HG03175 (cell line): ENCODE data around the gene RGS2.

Experiments used
- ATAC-seq: cut with Tn5 transposase; IDR thresholded peaks from one replicate; pipeline ENCODE4 v1.9.1; 2021; ENCODE audit warnings: mild to moderate bottlenecking, moderate library complexity; ENCODE audit not compliant: unreplicated experiment

The RGS2 gene, protein sequence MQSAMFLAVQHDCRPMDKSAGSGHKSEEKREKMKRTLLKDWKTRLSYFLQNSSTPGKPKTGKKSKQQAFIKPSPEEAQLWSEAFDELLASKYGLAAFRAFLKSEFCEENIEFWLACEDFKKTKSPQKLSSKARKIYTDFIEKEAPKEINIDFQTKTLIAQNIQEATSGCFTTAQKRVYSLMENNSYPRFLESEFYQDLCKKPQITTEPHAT

DNA sequence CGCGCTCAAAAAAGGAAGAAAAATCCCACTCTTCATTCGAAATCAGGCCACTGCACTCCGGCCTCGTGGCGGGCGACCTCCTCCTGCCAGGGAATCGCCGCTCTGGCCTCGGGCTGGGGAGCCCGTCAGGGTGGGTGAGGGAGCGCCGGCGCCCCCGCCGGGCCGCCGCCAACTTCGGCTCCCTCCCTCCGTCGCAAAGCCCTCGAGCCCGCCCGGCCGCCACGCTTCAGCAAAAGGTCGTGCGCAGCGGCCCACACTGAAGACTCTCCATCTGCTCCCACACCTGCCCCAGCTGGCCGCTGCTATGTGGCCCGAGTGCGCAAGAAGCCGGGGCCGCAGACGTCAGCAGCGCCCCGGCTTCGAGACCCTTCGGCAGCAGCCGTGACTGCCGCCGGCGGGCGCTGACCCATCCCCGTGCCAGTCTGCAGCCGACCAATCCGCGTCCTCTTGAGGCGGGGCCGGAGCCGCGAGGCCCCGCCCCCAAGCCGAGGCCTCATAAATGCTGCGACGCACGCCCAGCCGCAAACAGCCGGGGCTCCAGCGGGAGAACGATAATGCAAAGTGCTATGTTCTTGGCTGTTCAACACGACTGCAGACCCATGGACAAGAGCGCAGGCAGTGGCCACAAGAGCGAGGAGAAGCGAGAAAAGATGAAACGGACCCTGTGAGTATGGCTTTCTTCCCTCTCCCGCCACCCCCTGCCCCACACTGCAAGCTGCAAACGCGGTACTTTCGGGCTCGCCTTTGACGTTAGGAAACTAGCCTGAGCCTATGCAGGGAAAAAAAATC, at the start of gene RGS2:
Gene RGS2, plus strand, starts transcription at position 522 of the 789 bp plus-strand sequence. Its CDS starts 33 bp downstream, at position 555.
- ATAC-seq = peak; percentile 84

DNA sequence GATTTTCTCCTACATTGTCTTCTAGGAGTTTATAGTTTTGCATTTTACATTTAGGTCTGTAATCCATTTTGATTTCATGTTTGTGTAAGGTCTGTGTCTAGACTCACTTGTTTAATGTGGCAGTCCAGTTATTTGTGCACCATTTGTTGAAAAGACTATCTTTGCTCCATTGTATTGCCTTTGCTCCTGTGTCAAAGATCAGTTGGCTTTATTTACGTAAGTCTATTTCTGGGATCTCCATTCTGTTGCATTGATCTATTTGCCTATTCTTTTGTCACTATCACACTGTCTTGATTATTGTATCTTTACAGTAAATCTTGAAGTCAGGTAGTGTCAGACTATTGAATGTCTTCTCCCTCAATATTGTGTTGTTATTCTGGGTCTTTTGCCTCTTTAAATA, 49.7 kb upstream of the RGS2 start:
- no peak for ATAC-seq

DNA sequence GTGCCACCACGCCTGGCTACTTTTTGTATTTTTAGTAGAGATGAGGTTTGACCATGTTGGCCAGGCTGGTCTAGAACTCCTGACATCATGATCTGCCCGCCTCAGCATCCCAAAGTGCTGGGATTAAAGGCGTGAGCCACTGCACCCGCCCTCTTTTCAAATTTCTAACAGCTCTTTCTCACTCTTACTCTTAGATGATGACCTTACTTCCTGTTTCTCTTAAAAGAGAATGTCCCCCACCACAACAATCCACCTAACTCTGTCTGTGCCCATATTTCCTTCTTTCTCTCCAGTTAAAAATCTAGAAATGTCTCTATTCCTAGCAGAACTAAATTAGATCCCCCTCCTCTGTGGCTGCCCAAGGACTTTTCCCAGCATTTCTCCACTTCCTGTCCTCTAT, 46.6 kb upstream of the RGS2 start:
- no peak for ATAC-seq

DNA sequence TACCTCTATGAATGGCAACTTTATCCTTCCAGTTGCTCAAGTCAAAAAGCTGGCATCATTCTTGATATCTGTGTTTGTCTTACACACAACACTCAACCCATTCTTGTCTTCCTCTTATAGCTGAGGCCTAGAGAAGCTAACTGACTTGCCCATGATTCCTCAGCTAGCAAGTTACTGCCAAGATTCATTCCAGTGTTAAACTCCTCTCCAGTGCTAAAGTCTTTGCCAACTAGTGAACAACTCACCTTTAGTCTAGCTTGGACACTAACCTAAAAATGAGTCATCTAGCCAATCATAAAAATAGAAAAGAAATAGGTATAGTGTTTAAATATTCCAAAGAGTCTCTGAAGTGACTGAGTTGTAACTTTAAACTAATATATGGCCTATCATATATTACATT, 45.6 kb upstream of the RGS2 start:
- ATAC-seq = no peak

DNA sequence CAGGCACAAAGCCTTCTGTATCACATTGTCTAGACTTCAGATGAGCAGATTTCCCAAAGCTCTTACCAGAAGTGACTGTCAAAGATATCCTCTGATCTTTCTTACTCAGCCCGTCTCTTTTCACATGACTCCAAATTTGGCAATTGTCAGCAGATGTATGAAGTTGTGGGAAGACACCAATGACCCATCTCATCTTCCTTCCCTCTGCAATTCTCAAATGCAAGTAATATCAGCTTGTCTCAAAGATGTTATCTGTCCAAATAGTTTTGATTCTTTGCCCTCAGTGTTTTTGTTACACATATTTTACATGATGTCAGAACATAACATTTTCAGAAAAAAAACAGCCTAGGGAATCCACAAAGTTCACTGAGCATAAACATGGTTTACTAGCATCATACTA, 45.1 kb upstream of the RGS2 start:
- no peak for ATAC-seq

DNA sequence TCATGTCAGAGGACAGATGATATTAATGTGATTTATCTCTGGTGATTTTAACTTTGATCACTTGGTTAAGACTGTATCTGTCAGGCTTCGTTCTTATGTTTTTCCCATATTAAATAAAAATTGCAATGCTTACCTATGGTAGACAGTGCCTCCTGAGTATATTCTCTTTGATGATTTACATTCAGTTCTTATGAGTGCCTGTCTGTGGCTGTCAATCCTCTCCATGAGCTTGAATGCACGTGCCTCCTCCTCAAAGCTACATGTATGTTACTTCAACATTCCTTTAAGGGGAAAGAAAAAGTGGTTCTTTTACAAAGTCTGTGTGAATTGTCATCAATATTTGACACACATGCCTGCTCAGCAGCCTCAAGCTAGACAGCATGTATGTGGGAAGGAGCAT, 44.2 kb upstream of the RGS2 start:
- no peak for ATAC-seq

DNA sequence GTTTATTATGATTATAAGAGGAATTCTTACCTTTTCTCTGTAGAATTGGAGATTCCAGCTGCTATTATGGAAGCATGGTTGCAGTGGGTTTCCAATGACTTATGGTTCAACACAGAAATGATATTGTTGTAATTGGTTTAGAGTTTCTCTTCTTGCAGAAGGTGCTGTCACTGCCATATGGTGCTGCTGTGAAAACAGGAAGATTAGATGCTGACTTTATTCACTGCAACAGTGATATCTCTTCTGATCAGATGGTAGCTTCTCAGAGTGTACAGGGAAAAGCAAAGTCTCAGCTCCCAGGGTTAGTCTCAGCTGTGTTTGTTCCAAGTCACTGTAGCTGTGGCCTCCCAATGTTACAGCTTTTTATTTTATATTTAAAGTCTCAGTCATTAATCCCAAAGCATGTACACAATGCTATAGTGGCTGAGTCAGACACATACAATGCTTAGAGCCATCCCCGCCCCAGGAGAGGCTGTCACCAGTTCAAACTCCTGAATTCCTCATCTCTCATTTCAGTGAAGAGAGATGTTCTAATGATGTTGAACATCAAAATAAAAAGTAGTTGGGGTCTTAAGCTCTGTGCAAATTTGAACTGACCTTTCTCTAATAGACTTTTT, 42.7 kb upstream of the RGS2 start:
- ATAC-seq = no peak

DNA sequence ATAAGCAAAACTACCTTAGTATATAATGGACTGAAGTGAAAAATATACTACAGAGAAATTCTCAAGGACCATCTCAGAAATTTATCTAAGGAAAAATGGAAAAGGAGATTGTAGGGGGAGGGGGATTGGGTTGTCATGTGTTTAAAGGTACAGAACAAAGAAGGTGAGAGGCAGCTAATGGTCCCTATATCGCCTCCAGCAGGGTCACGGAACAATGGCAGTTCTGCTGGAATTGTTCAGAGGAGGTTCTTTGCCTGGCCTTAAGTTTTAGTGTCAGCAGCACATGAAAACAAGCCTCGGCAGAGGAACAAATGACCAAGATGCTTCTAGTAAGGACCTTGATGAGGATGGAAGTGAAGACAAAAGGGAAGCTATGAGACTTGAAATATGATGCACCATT, 42.0 kb upstream of the RGS2 start:
- no peak for ATAC-seq

DNA sequence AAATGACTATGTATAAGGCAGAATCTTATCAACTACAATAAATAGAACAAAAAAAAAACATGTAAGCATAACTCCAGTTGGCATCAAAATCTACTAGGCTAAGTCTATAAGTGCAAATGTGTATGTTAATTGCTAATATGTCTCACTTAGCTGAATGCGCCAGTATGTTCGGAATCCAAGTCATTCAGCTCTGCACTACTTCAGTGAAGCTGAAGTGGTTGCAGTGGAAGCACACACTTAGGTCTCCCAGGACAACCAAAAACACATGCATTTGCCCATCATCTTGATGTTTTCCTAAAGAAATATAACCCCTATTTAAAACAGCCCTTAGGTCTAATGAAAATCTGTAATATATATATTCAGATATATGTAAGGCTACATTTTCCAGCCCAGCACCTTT, 41.0 kb upstream of the RGS2 start:
- no peak for ATAC-seq

DNA sequence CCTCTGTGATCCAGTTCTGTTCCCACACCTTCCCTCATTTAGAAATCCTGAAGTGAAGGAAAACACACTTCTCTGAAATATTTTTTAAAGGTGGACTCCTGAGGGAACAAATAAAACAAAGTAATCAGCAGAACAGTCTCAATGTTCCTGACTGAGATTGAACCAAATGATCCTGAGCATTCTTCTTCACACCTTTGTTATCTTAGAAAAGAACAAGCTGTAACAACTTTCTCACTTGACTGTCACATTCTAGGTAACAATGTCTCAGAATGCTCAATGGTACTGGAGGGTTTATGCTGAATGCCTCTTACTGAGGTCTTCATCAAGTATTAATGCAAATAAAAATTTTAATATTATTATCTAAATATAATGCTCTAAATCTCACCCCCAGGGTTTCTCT, 40.4 kb upstream of the RGS2 start:
- ATAC-seq = no peak

DNA sequence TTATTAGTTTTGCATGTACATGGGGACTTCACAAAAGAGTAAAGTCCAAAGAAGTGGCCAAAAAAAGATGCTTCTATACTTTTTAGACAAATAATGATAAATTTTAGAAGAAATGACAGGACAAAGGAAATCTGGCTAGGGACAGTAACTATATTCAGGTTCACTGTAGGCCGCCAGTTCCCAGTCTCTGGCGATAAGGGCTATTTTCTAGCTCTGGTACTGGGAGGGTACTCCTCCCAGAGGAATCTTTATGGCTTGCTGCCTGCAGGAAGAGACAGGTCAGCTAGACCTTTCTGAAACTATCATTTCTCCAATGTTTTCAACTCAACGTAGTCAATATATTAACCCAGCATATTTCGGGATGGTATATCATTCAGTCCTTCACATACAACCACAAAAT, 37.5 kb upstream of the RGS2 start:
- no peak for ATAC-seq

DNA sequence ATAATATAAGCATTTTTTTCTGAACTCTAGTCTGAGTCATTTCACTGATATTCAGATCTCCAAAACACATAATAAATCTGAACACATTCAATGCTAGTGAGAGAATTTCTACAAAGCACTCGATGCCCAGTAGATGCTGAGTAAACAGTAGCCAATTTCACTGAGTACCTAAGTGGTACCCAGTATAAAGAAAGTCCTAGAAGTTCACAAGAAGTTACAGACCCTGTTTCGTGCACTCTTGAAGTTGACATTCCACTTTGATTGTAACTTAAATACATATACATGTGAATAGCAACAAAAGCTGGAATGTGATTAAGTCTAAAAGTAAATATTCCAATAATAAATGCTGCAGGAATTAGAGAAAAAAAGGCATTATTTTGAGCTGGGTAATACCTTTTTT, 33.2 kb upstream of the RGS2 start:
- no peak for ATAC-seq

DNA sequence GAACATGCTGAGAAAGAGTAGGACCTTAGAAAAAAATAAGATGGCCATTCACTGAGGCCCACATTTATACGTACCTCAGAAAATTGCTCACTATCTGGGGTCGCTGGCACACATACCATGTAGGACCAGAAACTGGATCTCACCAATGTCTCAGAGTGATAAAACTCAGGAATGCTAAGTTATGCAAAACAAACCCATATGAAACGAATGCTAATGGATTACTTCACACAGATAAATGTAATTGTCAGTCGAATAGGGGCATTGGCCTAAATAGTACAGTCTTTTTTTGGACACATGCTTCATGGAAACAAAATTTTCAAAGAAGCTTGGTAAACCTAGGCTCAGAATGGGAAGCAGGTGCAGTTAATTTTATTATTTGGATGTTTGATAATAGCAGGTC, 32.6 kb upstream of the RGS2 start:
- ATAC-seq = no peak

DNA sequence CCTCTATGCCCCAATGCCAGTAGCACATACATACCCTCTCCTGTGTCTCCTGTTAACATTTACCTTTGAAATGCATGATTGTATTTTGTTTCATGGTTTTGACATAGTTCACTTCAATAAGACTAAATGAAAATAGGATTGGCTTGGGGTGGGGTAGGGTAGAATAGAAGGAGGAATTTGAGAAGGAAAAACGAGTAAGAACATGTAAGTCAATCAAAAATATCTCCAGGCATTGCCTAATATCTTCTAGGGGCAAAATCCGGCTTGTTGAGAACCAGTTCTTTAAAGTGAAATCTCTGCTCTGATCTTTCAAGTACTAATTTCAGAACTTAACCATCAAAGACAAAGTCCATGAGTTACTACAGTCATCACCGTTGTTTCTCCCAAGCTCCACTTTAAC, 31.8 kb upstream of the RGS2 start:
- ATAC-seq = no peak

DNA sequence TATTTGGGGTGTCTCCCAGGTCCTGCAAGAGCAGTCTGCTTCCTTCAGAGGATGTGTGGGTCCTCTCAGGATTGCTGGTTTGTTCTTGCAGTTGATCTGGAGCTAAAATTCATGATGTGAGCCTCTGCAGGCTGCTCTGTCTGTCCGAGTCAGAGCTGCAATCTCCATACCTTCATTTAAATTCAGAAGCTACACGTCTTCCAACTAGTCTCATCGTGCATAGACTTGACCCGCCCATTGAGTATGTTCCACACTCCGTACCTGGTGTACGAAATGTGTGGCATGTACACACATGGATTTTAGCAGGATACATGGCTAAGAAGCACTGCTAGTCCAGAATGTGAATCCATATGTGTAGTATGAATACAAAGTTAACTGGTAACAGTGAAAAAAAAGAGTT, 25.0 kb upstream of the RGS2 start:
- ATAC-seq = no peak

DNA sequence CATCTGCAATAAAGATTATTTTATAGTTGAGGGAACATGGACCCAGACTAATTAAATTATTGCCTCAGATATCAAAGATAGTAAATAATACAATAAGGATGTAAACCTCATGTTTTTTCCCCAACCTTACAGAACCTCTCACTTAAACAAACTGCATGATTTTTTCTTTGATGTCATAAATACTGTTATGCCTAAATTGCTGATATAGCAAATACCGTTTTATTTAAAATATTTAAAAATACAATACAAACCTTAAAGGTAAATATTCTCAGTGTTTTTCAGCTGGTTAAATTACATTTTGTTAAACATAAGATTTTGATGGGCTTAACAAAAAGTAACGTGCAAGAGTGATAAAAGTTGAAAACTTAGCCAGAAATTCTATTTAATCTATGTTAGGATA, 24.4 kb upstream of the RGS2 start:
- no peak for ATAC-seq

DNA sequence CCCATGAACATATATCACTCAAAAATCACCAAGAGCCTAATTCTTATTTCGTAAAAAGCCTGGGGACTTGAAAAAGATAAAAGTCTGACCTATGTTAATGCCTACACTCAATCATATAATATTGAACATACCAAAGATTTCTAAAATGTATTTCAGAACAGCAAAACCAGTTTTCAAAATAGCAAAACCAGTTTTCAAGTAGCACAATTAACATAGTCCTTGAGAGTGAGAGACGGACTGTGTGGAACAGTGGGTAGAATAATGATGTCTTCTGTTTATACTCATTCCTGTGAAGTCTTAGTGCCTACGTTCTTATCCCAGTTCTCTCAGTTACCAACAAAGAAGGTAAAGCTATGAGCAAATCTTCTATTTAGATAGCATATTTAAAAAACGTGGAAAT, 22.3 kb upstream of the RGS2 start:
- ATAC-seq = no peak

DNA sequence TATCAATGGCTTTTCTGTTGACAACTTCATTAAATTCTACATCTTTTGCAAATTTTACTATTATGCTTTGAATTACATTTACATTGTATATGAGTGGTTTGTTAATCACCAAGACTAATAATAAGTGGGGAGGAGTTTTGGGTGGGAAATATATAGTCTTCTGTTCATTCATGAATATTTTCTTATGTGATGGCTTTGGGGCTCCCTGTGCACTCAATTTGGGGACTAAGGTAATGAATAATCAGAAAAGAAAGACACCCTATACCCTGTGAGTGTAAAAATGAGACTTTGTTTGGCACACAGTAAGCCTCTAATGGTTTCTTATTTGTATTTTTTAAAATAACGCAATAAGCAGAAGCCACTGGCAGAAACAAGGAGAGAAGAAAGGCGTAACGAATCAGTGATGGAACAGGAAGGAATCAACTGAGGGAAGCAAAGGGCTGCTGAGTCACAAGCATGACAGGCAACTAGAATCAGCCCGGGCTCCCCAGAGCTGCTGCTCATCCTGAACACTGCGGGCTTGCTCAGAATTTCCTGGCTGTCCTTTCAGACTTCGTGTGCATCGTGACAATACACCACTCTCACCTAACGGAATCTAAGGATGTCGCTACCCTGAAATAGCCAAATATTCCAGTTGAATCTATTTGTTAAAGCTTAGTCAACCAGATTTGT, 20.8 kb upstream of the RGS2 start:
- no peak for ATAC-seq

DNA sequence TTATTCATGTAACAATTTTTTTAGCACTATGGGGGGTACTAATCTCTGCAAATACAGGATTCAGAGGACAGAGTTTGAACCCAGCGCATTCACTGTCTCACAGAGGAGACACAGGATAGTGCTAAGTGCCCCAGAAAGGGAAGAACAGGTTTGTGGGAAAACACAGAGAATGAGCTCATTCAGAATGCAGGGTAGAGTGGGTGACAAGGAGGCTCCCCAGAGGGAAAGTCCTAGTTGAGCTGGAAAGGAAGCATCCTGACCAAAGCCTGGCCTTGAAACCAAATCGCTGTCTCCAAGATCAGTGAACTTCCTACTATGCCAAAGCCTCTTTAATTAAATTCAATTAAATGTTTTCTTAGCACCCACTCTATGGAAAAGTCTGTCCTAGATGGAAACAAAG, 19.0 kb upstream of the RGS2 start:
- no peak for ATAC-seq

DNA sequence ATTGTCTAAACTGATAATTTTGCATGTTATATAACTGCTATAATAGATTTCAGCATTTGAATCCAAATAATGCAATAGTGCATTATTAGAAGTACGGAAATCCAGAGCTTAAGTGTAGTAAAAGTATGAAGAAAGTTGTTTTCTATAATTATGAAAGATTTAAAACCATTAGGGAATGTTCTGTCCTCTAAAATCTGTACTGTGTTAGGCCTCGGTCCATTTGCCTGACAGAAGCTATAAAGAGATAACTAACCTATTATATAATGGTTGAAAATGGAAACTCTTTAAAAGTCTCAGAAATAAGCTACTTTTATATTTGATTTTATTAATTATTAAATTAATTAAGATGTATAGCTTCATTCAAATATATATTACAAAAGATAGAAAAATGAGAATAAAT, 16.2 kb upstream of the RGS2 start:
- ATAC-seq = no peak

DNA sequence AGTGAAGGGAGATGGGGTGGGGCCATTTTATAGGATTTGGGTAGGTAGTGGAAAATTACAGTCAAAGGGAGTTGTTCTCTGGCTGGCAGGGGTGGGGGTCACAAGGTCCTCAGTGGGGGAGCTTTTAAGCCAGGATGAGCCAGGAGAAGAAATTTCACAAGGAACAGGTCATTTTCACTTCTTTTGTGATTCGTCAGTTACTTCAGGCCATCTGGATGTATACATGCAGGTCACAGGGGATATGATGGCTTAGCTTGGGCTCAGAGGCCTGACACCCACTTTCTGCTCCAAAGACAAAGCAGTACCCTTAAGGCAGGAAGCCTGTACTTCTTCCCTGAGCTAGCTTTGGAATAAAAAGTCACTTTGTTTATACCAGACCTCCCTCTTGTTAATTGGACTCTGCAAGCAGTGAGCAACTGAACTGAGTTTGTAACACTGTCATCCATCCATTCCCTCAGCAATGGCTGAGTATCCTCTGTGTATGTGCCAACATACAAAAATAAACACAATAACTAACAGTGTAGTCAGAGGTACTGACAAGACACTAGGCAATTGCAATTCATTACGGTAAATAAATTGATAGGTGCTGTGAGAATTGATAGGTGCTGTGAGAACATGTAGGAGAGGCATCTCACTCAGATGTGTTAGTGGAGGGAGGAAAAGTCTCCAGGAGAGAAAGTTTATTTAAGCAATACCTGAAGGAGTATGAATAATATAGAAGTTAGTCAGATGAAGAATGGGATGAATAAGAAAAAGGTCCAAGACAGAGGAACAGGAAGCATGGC, 14.7 kb upstream of the RGS2 start:
- no peak for ATAC-seq
